Breast epithelium (tissue), 4 donors: Measurements from ENCODE around the gene LUC7L. TPM values are rescaled to one million over a fixed set of nuclear protein-coding genes. Genes with fewer than 3 reads are reported as not detected.
"Not testable (repeated sequence)": the region's sequence is repeated elsewhere in the genome, so short reads cannot be mapped to it uniquely, and the experiment has no call there.

Experiments used
- DNase-seq, 2 donors: peaks; one replicate each; pipeline ENCODE4 v3.0.0-alpha.2; 2019; ENCODE audit warnings: low spot score in 2 of 2
- H3K27ac ChIP-seq, 2 donors: fragments of 200-600 bp; sonication (generic) in 1 of 2; one replicate each; pipeline ENCODE4 v1.5.1; 2016 to 2019; ENCODE audit warnings: mild to moderate bottlenecking in 1 of 2
- H3K27me3 ChIP-seq, 2 donors: fragments of 200-600 bp; sonication (generic) in 1 of 2; one replicate each; pipeline versions ENCODE4 v1.5.1 to v1.6.0; 2017 to 2019; ENCODE audit warnings: control low read depth in 1 of 2, mild to moderate bottlenecking in 1 of 2
- H3K36me3 ChIP-seq: fragments of 200-600 bp; one replicate; pipeline ENCODE4 v1.5.1; 2019
- H3K4me1 ChIP-seq, 2 donors: fragments of 200-600 bp; sonication (generic); one replicate each; pipeline ENCODE4 v1.5.1; 2016 to 2019; ENCODE audit warnings: control low read depth in 1 of 2
- H3K4me3 ChIP-seq, 3 donors: fragments of 200-600 bp; sonication (generic); 1 replicate in 2 of 3; 2 replicates in 1 of 3; pipeline ENCODE4 v1.5.1; 2016 to 2019; ENCODE audit warnings: mild to moderate bottlenecking in 3 of 3, moderate library complexity in 2 of 3
- H3K9me3 ChIP-seq, 2 donors: fragments of 200-600 bp; sonication (generic) in 1 of 2; one replicate each; pipeline ENCODE4 v1.5.1; 2016 to 2019; ENCODE audit warnings: control low read depth in 1 of 2
- POLR2A ChIP-seq: fragments of 450-650 bp; IDR thresholded peaks from one replicate; pipeline ENCODE4 v1.6.1; 2016; ENCODE audit warnings: antibody characterized with exemption, mild to moderate bottlenecking, moderate library complexity
- POLR2AphosphoS5 ChIP-seq, 3 donors: sonication (generic); formaldehyde crosslinking; IDR thresholded peaks; one replicate each; pipeline ENCODE4 v1.6.1; 2017; ENCODE audit warnings: antibody characterized with exemption in 3 of 3
- intact Hi-C: fragments of 100-400 bp; cut with DNase I; formaldehyde crosslinking; loops from one replicate; pipeline ENCODE4 v1.15.1; 2023; ENCODE audit warnings: low total_unique reads
- total RNA-seq, 3 donors: library from RNA; depleted of rRNA; stranded (reverse); fragments of >200 nt; gene quantifications; one replicate each; pipeline ENCODE4 v1.1.0, GENCODE V29; 2016
- TF ChIP-seq, protein P1 (sequence below), 3 donors: fragments of 450-650 bp; IDR thresholded peaks; one replicate each; pipeline ENCODE4 v1.5.1; 2016 to 2017; ENCODE audit warnings: antibody characterized with exemption in 3 of 3, mild to moderate bottlenecking in 3 of 3, moderate library complexity in 3 of 3

LUC7L gene
- total RNA-seq, 3 donors from 2014 or later = 60.6 to 135 (median 107) TPM

DNA sequence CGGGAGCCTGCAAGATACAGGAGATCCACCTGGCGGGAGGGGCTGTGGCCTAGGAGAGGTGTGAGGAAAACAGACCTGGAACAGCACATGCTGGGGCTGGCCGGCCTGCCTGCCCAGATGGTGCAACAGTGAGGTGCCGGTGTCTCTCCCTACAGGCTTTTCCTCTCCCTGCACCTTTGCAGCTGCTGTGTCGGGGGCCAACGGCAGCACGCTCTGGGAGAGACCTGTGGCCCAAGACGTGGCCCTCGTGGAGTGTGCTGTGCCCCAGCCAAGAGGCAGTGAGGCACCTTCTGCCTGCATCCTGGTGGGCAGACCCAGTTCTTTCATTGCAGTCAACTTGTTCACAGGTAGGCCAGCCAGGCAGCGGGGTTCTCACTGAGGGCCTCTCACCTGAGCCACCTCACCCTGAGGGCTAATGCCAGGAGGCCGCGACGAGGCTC lies 30.6 kb upstream of the LUC7L start:
- H3K27me3 ChIP-seq = no peaks in the 10 kb centered on the region
- DNase-seq = no peak
- TF ChIP-seq POLR2AphosphoS5 (IDR thresholded peaks at IDR 0.05) (no peak), POLR2A (no peak)
- TF ChIP-seq, protein P1, sequence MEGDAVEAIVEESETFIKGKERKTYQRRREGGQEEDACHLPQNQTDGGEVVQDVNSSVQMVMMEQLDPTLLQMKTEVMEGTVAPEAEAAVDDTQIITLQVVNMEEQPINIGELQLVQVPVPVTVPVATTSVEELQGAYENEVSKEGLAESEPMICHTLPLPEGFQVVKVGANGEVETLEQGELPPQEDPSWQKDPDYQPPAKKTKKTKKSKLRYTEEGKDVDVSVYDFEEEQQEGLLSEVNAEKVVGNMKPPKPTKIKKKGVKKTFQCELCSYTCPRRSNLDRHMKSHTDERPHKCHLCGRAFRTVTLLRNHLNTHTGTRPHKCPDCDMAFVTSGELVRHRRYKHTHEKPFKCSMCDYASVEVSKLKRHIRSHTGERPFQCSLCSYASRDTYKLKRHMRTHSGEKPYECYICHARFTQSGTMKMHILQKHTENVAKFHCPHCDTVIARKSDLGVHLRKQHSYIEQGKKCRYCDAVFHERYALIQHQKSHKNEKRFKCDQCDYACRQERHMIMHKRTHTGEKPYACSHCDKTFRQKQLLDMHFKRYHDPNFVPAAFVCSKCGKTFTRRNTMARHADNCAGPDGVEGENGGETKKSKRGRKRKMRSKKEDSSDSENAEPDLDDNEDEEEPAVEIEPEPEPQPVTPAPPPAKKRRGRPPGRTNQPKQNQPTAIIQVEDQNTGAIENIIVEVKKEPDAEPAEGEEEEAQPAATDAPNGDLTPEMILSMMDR (IDR thresholded peaks at IDR 0.05) = no peak
- H3K36me3 ChIP-seq = peaks cover 19% of the 10 kb centered on the region
- H3K4me3 ChIP-seq = no peak overlapping the region
- H3K9me3 ChIP-seq = no peaks in the 10 kb centered on the region
- intact Hi-C loops = no loop called here
- no peaks in the 10 kb centered on the region for H3K4me1 ChIP-seq
- H3K27ac ChIP-seq = no peak overlapping the region

DNA sequence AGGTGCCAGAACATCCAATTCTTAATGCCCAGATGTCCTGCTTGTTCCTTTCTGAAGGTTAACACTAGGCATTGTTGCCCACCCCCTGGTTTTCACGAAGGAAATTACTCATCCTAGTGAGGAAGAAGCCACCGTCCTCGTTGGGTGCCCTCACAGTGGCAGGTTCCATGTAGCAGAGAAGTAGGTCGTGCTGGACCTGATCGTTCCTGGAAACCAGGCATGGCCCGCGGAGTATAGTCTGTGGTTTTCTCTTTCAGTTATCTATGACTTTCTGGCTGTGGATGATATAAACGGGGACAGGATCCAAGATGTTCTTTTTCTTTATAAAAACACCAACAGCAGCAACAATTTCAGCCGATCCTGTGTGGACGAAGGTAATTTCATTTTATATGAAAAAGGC lies 30.0 kb upstream of the LUC7L start:
- TF ChIP-seq, protein P1 (IDR thresholded peaks at IDR 0.05) = no peak
- TF ChIP-seq POLR2A (no peak), POLR2AphosphoS5 (IDR thresholded peaks at IDR 0.05) (no peak)
- Histone ChIP-seq H3K27ac (no peak overlapping the region), H3K27me3 (no peaks in the 10 kb centered on the region), H3K4me1 (no peaks in the 10 kb centered on the region), H3K36me3 (peaks cover 19% of the 10 kb centered on the region), H3K4me3 (no peak overlapping the region), H3K9me3 (no peaks in the 10 kb centered on the region)
- intact Hi-C loops = no loop called here
- no peak for DNase-seq

DNA sequence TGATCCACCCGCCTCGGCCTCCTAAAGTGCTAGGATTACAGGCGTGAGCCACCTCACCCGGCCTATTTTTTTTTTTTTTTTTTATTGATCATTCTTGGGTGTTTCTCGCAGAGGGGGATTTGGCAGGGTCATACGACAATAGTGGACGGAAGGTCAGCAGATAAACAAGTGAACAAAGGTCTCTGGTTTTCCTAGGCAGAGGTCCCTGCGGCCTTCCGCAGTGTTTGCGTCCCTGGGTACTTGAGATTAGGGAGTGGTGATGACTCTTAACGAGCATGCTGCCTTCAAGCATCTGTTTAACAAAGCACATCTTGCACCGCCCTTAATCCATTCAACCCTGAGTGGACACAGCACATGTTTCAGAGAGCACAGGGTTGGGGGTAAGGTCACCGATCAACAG lies 28.8 kb upstream of the LUC7L start:
- intact Hi-C loops = not testable (repeated sequence)

DNA sequence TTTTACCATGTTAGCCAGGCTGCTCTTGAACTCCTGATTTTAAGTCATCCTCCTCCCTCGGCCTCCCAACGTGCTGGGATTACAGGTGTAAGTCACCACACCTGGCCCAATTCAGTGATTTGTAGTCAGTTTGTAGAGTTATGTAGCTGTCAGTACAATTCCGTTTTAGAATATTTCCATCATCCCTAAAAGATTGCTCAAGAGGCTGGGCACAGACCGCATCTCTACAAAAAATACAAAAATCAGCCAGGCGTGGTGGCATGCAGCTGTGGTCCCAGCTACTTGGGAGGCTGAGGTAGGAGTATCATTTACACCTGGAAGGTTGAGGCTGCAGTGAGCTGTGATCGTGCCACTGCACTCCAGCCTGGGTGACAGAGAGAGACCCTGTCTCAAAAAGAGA lies 25.9 kb upstream of the LUC7L start:
- H3K36me3 ChIP-seq = peaks cover 6% of the 10 kb centered on the region

More for the DNA sequence above, 28.8 kb upstream of the LUC7L start:
- H3K36me3 ChIP-seq = peaks cover 17% of the 10 kb centered on the region
- H3K4me1 ChIP-seq, H3K27me3 ChIP-seq, H3K9me3 ChIP-seq, DNase-seq, H3K4me3 ChIP-seq, H3K27ac ChIP-seq: not testable (repeated sequence)

DNA sequence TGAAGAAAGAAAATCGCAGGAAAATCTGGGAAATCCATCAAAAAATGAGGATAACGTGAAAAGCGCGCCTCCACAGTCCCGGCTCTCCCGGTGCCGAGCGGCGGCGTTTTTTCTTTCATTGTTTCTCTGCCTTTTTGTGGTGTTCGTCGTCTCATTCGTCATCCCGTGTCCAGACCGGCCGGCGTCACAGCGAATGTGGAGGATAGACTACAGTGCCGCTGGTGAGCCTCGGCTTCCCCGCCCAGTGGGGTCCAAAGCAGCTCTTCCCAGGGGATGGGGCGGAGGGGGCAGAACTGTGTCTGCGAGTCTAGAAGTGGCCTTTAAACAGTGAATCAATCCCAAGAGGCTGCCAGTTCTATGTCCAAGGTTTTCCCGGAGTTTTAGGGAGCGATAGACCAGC lies 25.2 kb upstream of the LUC7L start:
- Histone ChIP-seq H3K9me3 (no peaks in the 10 kb centered on the region), H3K36me3 (no peaks in the 10 kb centered on the region), H3K27me3 (no peaks in the 10 kb centered on the region), H3K27ac (no peak overlapping the region), H3K4me1 (no peaks in the 10 kb centered on the region), H3K4me3 (no peak overlapping the region)
- intact Hi-C loops = no loop called here
- DNase-seq = no peak
- TF ChIP-seq, protein P1 (IDR thresholded peaks at IDR 0.05) = no peak
- TF ChIP-seq POLR2A (no peak), POLR2AphosphoS5 (IDR thresholded peaks at IDR 0.05) (no peak)

More for the DNA sequence above, 25.9 kb upstream of the LUC7L start:
- no peak overlapping the region for H3K27ac ChIP-seq
- DNase-seq = no peak
- H3K4me3 ChIP-seq = no peak overlapping the region
- TF ChIP-seq, protein P1 (IDR thresholded peaks at IDR 0.05) = no peak
- no peak for TF ChIP-seq POLR2A
- no peak for TF ChIP-seq POLR2AphosphoS5 (IDR thresholded peaks at IDR 0.05)
- no peaks in the 10 kb centered on the region for H3K9me3 ChIP-seq
- intact Hi-C loops = no loop called here
- no peaks in the 10 kb centered on the region for H3K4me1 ChIP-seq
- no peaks in the 10 kb centered on the region for H3K27me3 ChIP-seq

DNA sequence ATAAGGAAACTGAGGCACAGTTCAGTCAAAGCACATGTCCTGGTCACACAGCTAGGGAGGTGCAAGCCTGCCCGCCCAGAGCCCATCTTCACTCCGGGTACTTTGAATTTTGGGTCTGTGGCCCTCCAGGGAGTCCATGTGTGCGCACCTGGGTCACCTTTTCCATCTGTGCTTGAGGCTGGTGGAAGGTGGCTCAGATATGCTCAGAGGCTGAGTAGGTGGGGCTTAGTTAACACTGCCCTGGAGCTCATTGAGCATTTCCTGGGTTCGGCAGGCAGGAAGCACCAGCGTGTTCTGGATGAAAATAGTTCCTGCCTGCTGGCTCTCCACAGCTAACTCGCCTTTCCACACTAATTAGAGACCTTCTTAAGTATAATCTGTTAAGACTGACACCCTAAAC lies 24.6 kb upstream of the LUC7L start:
- no peaks in the 10 kb centered on the region for H3K27me3 ChIP-seq
- no peaks in the 10 kb centered on the region for H3K36me3 ChIP-seq
- TF ChIP-seq, protein P1 (IDR thresholded peaks at IDR 0.05) = no peak
- TF ChIP-seq POLR2A = no peak
- no peaks in the 10 kb centered on the region for H3K9me3 ChIP-seq
- no peak for DNase-seq
- intact Hi-C loops = no loop called here
- no peak overlapping the region for H3K4me3 ChIP-seq
- H3K27ac ChIP-seq = no peak overlapping the region
- no peaks in the 10 kb centered on the region for H3K4me1 ChIP-seq
